Daoy (cell line): Measurements from ENCODE around the gene NEURL1B. TPM values are rescaled to one million over a fixed set of nuclear protein-coding genes. Genes with fewer than 3 reads are reported as not detected.
A peak's percentile ranks its signal among the peaks of the same experiment; 100 is the strongest.
"Not testable (repeated sequence)": the region's sequence is repeated elsewhere in the genome, so short reads cannot be mapped to it uniquely, and the experiment has no call there.

Experiments
- DNase-seq: peaks from one replicate; pipeline ENCODE4 v3.0.0-alpha.2; 2015; ENCODE audit warnings: low read depth
- total RNA-seq: library from RNA; depleted of rRNA; stranded (reverse); fragments of >200 nt; shearing (Covaris generic); gene quantifications from 2 replicates; pipeline ENCODE4 v1.2.3, GENCODE V29; 2014

Gene NEURL1B
- total RNA-seq, 1 experiment from 2014 or later: 2.8 TPM

DNA sequence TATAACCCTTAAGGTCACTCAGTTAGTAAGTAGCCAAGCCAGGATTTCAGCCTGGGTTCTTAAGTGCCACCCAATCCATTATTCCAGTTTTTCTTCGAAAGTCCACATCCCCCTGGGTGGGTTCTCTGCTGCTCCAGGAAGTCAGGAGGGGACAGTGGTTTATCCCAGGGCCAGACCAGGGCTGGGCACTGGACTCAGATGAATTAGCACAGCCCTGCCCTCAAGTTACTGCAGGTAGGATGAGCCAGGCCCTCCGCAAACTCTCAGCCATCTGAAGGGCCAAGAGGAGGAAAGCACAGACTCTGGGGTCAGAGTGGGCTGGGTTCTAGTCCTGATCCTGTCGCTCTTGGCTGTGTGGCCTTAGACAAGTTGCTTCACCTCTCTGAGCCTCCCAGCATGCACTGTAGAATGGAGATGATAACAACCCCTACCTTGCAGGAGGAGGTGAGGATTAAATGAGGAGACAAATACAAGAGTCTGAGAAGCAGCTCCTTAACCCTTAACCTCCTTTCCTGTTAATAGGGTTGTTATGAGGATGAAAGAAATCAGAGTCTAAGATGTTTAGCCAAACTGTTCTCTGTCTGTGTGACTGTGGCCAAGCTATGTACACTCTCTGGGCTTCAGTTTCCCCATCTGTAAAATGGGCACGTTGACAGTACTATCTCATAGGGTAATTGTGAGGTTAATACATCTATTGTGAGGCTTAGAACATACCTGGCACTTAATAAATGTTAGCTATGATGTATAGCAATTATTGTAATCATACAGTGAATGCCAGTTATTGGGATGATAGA lies 6.8 kb upstream of the NEURL1B start:
- DNase-seq: no peak

GRCh38 chr5:172635038-172635437 lies 6.0 kb upstream of the NEURL1B start:
- no peak for DNase-seq

- no peak for DNase-seq
Observed at GRCh38 chr5:172636279-172637050, 4.6 kb upstream of the NEURL1B start.

GRCh38 chr5:172637110-172637580 lies 3.9 kb upstream of the NEURL1B start:
- no peak for DNase-seq

DNA sequence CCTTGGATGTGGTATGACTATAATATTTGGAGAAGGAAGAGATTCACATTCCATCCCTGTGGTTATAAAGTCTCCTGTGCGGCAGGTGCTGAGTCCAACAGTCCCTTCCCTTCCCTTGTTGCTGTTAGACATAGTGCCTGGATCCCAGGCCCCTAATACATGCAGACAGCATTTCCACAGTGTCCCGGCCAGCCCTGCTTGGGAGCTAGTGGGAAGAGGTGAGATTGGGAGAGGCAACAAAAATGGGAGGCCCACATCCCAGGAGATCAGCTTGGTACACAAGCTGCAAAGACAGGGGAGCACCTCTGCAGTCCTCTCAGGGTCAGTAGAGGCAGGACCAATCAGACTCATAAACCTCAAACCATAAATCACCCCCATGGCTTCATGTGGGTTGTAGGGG lies 3.3 kb upstream of the NEURL1B start:
- no peak for DNase-seq

- DNase-seq: no peak
Observed at GRCh38 chr5:172638209-172638768, 2.8 kb upstream of the NEURL1B start.

DNA sequence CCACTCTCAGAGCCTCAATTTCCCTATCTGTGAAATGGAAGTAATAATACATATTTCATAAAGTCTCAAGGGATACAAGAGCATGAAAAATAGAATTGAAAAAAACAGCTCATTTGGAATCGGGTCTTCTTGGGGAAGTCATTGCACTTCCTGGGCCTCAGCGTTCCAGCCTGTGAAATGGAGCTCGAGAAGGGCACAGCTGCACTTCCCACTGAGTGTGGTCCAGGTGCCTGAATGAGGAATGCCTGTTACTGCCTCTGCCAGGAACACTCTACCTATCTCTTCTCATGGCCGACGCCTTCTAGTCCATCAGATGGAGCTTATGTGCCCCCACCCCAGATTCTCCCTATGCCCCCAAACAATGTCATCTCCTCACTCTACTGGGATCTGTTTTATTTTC lies 924 bp upstream of the NEURL1B start:
- DNase-seq: no peak

DNA sequence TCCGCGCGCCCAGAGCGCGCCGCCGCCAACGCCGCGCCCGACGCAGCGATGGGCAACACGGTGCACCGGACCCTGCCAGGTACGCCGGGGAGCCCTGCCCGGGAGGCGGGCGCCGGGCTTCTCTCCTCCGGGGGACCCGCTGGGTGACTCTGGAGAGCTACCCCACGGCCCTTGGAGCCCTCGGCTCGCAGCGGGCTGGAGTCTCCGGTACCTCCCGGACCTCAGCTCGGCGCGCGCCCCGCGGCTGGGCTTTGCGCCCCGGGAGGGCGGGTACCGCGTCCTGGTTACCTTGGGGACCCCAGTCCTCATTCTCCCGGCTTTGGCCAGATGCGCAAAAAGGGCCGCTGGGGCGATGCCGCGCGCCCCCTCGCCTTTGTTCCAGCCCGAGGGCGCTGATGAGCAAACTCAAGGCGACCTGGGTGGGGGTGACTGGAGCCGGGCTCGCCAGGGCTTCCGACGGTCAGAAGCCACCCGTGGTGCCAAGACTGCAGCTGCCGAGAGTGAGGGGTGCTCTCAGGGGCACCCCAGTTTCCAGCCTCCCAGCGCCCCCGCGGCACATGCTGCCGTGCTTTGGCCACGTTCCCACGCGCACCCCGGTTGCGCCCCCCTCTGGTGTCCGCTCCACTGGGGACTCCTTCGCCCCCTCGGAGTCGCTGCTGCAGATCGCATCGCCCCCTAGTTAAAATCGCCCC lies 442 bp downstream of the NEURL1B start:
- DNase-seq: peak; percentile 35

DNA sequence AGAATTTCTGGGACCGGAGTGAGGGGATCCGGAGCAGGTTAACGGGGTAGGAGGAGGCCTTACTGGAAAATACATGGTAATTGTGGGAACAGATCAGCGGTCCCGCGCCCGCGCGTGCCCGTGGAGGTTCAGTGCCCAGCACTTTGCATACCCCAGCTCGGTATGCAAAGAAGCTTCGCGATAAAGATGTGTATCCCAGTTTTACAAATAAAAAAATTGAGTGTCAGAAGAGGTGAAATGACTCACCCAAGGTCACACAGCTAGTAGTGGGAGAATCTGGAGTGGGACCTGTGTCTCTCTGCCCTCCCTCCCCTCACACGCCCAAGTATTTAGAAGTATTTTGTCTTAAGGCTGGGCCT lies 967 bp downstream of the NEURL1B start:
- no peak for DNase-seq

GRCh38 chr5:172642486-172642885 lies 1.4 kb downstream of the NEURL1B start:
- no peak for DNase-seq

DNA sequence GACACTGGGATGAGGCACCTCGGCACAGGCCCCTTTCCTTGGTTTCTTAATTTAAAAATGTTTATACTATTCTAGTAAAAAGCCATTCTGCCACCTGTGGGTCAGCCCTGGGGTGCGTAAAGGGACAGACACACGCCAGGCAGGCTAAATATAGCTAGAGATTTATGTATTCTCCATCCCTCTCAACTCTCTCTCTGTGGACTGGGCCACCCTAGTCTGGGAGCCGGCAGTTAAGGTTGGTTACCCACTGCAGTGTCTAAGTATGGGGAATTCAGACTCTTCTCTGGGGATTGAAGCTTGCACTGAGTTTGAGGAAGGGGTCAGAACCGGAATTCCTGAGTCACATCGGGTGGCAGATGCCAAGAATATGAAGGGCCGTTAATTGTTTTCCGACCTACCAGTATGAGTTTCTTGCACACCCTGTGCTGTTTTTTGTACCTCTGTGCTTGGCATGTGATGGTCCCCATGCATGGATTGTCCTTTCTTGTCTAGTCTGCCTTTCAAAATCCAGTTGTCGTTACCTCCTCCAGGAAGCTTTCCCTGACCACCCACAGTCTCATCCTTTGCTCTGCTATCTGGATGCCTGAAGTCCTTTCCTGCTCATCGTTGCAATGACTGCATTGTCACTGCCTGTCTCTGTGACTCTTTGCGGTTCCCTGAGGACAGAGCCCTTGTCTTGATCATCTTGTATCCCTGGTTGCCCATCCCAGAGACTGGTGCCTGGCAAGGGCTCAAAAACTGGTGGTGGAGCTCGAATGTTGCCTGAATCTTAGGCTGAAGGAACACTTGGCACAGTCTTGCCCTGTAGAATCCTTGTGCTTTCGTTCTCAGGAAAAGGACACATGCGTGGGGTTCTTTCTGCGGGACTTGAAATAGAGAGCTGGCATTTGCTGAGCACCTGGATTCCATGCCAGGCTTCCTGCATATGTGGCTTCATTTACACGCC lies 2.1 kb downstream of the NEURL1B start:
- no peak for DNase-seq

- DNase-seq: no peak
Observed at GRCh38 chr5:172644266-172644665, 3.2 kb downstream of the NEURL1B start.

DNA sequence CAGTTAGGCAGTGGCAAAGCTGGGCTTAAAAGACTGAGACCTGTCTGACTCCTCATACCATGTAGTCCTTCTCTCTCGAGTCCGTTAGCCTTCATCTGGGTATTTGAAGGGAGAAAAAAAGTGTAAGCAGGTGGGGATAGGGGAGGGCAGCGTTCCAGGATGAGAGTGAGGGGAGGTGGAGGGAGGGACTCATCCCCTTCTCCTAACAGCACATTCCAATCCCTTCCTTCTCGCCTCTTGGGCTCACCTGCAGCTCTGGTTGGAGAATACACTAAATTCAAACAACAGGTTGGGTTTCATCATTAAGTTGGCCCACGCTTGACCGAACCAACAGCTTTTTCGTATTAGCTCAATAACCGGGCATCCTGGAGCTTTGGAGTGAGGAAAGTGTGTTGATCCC lies 3.6 kb downstream of the NEURL1B start:
- no peak for DNase-seq

DNA sequence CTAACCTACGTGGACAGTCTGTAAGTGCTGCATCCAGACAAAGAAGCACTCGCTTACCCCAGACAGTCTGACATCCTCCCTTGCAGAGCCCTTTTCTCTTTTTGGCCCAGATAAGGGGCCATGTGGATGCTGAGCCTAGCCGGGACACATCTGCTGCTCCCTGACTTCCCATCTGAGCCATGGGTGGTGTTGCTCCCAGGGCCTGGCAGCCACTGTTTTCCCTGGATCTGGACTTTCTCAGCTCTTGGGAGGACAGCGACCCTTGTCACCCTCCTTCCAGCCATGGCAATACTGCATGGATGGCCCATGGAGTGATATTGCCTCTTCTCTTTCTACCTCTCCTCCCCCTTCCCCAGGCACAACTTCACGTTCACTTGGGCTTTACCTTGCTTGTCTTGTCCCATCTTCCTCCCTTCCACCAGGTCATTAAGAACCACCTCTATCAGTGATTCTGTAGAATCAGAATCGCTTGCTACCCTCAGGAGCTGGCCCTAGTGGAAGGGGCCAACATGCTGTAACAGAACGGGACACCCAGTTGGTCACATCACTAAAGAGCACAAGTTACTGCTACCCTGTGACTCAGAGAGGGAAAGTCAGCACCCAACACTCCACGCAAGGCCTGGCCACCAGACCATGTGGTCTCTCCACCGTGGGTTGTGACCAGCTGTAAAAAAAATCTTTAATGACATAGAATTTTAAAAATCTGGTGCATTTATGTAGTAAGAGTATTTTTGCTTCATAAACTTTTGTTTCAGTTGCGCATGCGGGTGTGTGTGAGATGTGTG lies 4.4 kb downstream of the NEURL1B start:
- DNase-seq: no peak

DNA sequence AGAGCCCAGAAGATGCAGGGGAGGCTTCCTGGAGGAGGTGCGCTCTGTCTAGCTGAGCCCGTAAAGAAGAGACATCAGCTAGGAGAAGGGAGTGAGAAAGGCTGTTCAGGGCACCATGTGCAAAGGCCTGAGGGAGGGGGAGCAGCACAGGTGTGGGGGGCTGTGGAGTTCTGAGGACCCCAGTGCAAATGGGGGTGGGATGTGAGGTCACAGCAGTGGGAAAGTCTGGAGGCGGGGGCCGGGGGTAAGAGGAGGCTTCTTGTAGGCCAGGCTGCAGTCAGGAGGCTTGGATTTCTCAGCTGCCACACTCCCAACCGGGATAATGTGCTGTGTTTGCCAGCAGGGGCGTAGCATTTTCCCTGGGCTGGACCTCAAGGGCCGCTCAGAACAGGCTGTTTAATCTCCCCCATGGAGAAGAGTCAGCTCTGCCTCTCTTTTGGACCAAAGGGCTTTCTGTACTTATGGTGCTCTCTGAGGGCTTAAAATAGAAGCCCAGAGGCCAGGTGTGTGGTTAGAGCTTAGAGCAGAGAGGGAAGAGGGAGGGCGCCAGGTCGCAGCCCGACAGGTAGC lies 5.7 kb downstream of the NEURL1B start:
- DNase-seq: no peak

GRCh38 chr5:172647352-172648012 lies 6.4 kb downstream of the NEURL1B start:
- DNase-seq: no peak

DNA sequence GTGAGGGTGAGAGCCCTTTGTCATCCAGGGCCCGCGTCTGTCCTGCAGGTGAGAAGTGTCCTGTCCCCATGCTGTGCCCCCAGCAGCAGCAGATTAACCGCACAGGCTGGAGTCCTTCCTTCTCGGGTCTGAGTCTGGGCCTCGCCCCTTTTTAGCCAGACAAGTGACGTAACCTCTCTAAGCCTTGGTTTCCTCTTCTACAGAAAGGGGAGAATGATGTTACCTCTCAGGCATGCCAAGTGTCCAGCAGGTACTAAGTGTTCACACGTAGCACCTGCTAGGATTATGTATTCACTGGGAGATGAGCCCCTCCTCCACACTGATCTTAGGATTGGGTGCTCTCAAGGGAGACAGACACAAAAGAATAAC lies 6.9 kb downstream of the NEURL1B start:
- no peak for DNase-seq

- no peak for DNase-seq
Observed at GRCh38 chr5:172648755-172649154, 7.7 kb downstream of the NEURL1B start.

- DNase-seq: not testable (repeated sequence)
Observed at GRCh38 chr5:172656496-172656895, 15.4 kb downstream of the NEURL1B start.
